HCT116 (cell line): ENCODE data around the gene ERAP2. TPM values are rescaled to one million over a fixed set of nuclear protein-coding genes. Genes with fewer than 3 reads are reported as not detected.

Experiments
- ATAC-seq: fragments of 200-7000 bp; cut with Tn5 transposase; 2 replicates; pipeline ENCODE4 v1.9.1; 2020; ENCODE audit warnings: mild to moderate bottlenecking, moderate library complexity
- BruUV-seq: library from RNA; stranded (reverse); fragments of 400-500 nt; replicated peaks from 2 replicates; lab custom pipeline; 2021; lab: Mats Ljungman, UMichigan
- CTCF ChIA-PET: fragments of 300-600 bp; sonication (Branson Sonifier 250); formaldehyde crosslinking; loops from one replicate; lab custom pipeline; 2021; ENCODE audit warnings: antibody characterized with exemption; lab: Charles Lee
- POLR2A ChIA-PET: fragments of 300-600, 350-600 bp; sonication (Branson Sonifier 250); formaldehyde crosslinking; loops from one replicate; lab custom pipeline; 2021; ENCODE audit warnings: antibody characterized with exemption; lab: Charles Lee
- RAD21 ChIA-PET, 2 experiments: fragments of 300-600 bp; sonication (Branson Sonifier 250); formaldehyde crosslinking; loops; one replicate each; lab custom pipeline; 2023; ENCODE audit warnings: low total read pairs in 2 of 2; ENCODE audit not compliant: uncharacterized antibody in 2 of 2, unreplicated experiment in 2 of 2, low non-redundant PET in 1 of 2; lab: Charles Lee
- DNase-seq: peaks from one replicate; pipeline ENCODE4 v3.0.0-alpha.2; 2010; ENCODE audit warnings: low read depth, low spot score
- H2AFZ ChIP-seq: fragments of 200-600 bp; shearing (Covaris generic), sonication (generic); 2 replicates; pipeline ENCODE4 v1.6.1; 2017; ENCODE audit warnings: low read depth, mixed run types, mixed read lengths, antibody characterized with exemption, low read length; ENCODE audit not compliant: poor library complexity, severe bottlenecking
- H3K27ac ChIP-seq: 2 replicates; pipeline ENCODE4 v1.5.1; 2012; ENCODE audit warnings: low read depth, low read length
- H3K27me3 ChIP-seq: fragments of 200-600 bp; sonication (generic); 2 replicates; pipeline ENCODE4 v1.6.1; 2016; ENCODE audit warnings: mixed run types, low read length, mixed read lengths; ENCODE audit not compliant: insufficient read depth
- H3K36me3 ChIP-seq, 2 experiments: fragments of 200-500 bp in 1 of 2; fragments of 200-600 bp in 1 of 2; sonication (Bioruptor generic) in 1 of 2; sonication (generic) in 1 of 2; 2 replicates each; pipeline versions ENCODE4 v1.5.1 to v1.6.1; 2014 to 2016; ENCODE audit warnings: low read length in 2 of 2, inconsistent platforms in 1 of 2, mixed read lengths in 1 of 2, mixed run types in 1 of 2; ENCODE audit not compliant: insufficient read depth in 2 of 2, control insufficient read depth in 1 of 2
- H3K4me1 ChIP-seq, 2 experiments: fragments of 200-600 bp in 1 of 2; sonication (generic) in 1 of 2; 2 replicates each; pipeline versions ENCODE4 v1.5.1 to v1.6.1; 2012 to 2017; ENCODE audit warnings: low read length in 2 of 2, inconsistent platforms in 1 of 2, mild to moderate bottlenecking in 1 of 2, mixed read lengths in 1 of 2, mixed run types in 1 of 2, moderate library complexity in 1 of 2; ENCODE audit not compliant: insufficient read depth in 2 of 2, control insufficient read depth in 1 of 2
- H3K4me2 ChIP-seq: fragments of 200-600 bp; sonication (generic); 2 replicates; pipeline ENCODE4 v1.6.1; 2017; ENCODE audit warnings: mixed run types, low read length, mixed read lengths
- H3K4me3 ChIP-seq, 2 experiments: fragments of 200-600 bp in 1 of 2; sonication (generic) in 1 of 2; replicated peaks in 1 of 2; 2 replicates each; pipeline ENCODE4 v1.5.1; 2011 to 2016; ENCODE audit warnings: low read length in 2 of 2, control low read depth in 1 of 2, low read depth in 1 of 2, mild to moderate bottlenecking in 1 of 2, mixed read lengths in 1 of 2, mixed run types in 1 of 2
- H3K79me2 ChIP-seq: fragments of 200-600 bp; sonication (generic); 2 replicates; pipeline ENCODE4 v1.6.1; 2017; ENCODE audit warnings: mild to moderate bottlenecking, mixed run types, low read length, moderate library complexity, mixed read lengths; ENCODE audit not compliant: insufficient read depth
- H3K9ac ChIP-seq: fragments of 200-600 bp; sonication (generic); 2 replicates; pipeline ENCODE4 v1.6.1; 2016; ENCODE audit warnings: low read length, mixed read lengths
- H3K9me2 ChIP-seq: fragments of 200-600 bp; sonication (generic), shearing (Covaris generic); 2 replicates; pipeline ENCODE4 v1.6.1; 2017; ENCODE audit warnings: mixed run types, mild to moderate bottlenecking, moderate library complexity; ENCODE audit not compliant: insufficient read depth
- H3K9me3 ChIP-seq, 2 experiments: fragments of 200-500 bp in 1 of 2; fragments of 200-600 bp in 1 of 2; sonication (Bioruptor generic) in 1 of 2; sonication (generic) in 1 of 2; 2 replicates each; pipeline ENCODE4 v1.6.1; 2014 to 2017; ENCODE audit warnings: low read length in 2 of 2, mixed read lengths in 2 of 2, inconsistent platforms in 1 of 2, low read depth in 1 of 2, mild to moderate bottlenecking in 1 of 2, mixed run types in 1 of 2, moderate library complexity in 1 of 2; ENCODE audit not compliant: control insufficient read depth in 1 of 2, insufficient read depth in 1 of 2
- H4K20me1 ChIP-seq: fragments of 200-600 bp; sonication (generic), shearing (Covaris generic); 2 replicates; pipeline ENCODE4 v1.6.1; 2017; ENCODE audit warnings: mixed run types, mild to moderate bottlenecking, moderate library complexity; ENCODE audit not compliant: insufficient read depth
- EGR1 ChIP-seq: IDR thresholded peaks from 2 replicates; pipeline ENCODE4 v1.6.1; 2012; ENCODE audit warnings: low read depth
- FOSL1 ChIP-seq: IDR thresholded peaks from 2 replicates; pipeline ENCODE4 v1.6.1; 2012; ENCODE audit warnings: low read depth
- JUND ChIP-seq: IDR thresholded peaks from 2 replicates; pipeline ENCODE4 v1.6.1; 2012
- POLR2A ChIP-seq: IDR thresholded peaks from 2 replicates; pipeline ENCODE4 v1.7.0; 2011; ENCODE audit warnings: borderline replicate concordance; ENCODE audit not compliant: insufficient read depth, insufficient read length; ENCODE audit errors: extremely low read depth
- YY1 ChIP-seq: IDR thresholded peaks from 2 replicates; pipeline ENCODE4 v1.6.1; 2011; ENCODE audit warnings: low read length, low read depth, moderate library complexity, mild to moderate bottlenecking; ENCODE audit not compliant: insufficient replicate concordance; ENCODE audit errors: extremely low read depth
- intact Hi-C: fragments of 100-400 bp; cut with micrococcal nuclease; formaldehyde crosslinking; loops from 2 replicates; pipeline ENCODE4 v1.10.0; 2022
- total RNA-seq: library from RNA; stranded (reverse); gene quantifications from one replicate; pipeline ENCODE4 v1.2.1, GENCODE V29; 2021; ENCODE audit not compliant: unreplicated experiment
- TF ChIP-seq, protein P1 (sequence below): IDR thresholded peaks from 2 replicates; pipeline ENCODE4 v1.6.1; 2011; ENCODE audit warnings: mild to moderate bottlenecking, low read length, moderate library complexity; ENCODE audit not compliant: insufficient replicate concordance; ENCODE audit errors: extremely low read depth
- TF ChIP-seq, protein P2 (sequence below): IDR thresholded peaks from 2 replicates; pipeline ENCODE4 v1.6.1; 2012

ERAP2 gene
- total RNA-seq, 1 experiment from 2014 or later = 2.2 TPM

DNA sequence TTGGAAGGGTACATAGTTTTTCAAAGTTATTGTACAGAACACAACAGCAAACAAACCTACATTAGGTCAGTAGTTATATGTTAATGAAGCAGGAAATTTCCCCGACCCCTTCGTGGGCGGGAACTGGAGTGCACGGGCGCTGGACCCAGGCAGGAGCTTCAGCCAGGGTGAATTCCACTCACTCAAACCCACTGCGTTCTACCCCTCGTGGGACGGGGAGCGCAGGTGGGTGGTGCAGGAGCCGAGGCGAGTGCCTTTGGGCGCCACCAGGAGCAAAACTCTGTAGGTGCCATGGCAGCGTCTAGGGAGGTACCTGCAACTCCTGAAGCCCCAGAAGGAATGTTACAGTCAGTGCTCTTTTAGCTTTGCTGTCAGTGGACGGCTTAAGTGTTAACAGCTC, 39.0 kb upstream of the ERAP2 start:
- Histone ChIP-seq H3K27ac (no peak overlapping the region), H3K9me2 (no peaks in the 10 kb centered on the region), H2AFZ (no peak overlapping the region), H3K4me3 (no peak overlapping the region), H3K4me1 (no peaks in the 10 kb centered on the region), H3K27me3 (no peaks in the 10 kb centered on the region), H3K9ac (no peak overlapping the region), H3K9me3 (no peaks in the 10 kb centered on the region), H3K79me2 (no peaks in the 10 kb centered on the region), H3K4me2 (no peak overlapping the region), H4K20me1 (no peaks in the 10 kb centered on the region), H3K36me3 (no peaks in the 10 kb centered on the region)
- TF ChIP-seq POLR2A (no peak), JUND (no peak), EGR1 (no peak), FOSL1 (no peak), YY1 (no peak)
- TF ChIP-seq, protein P1, sequence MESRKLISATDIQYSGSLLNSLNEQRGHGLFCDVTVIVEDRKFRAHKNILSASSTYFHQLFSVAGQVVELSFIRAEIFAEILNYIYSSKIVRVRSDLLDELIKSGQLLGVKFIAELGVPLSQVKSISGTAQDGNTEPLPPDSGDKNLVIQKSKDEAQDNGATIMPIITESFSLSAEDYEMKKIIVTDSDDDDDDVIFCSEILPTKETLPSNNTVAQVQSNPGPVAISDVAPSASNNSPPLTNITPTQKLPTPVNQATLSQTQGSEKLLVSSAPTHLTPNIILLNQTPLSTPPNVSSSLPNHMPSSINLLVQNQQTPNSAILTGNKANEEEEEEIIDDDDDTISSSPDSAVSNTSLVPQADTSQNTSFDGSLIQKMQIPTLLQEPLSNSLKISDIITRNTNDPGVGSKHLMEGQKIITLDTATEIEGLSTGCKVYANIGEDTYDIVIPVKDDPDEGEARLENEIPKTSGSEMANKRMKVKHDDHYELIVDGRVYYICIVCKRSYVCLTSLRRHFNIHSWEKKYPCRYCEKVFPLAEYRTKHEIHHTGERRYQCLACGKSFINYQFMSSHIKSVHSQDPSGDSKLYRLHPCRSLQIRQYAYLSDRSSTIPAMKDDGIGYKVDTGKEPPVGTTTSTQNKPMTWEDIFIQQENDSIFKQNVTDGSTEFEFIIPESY = no peak
- TF ChIP-seq, protein P2, sequence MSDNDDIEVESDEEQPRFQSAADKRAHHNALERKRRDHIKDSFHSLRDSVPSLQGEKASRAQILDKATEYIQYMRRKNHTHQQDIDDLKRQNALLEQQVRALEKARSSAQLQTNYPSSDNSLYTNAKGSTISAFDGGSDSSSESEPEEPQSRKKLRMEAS = no peak
- POLR2A ChIA-PET = no interaction called here
- intact Hi-C loops = no loop called here
- DNase-seq = no peak
- RAD21 ChIA-PET = no interaction called here
- BruUV-seq = no TSS peak
- no peak for ATAC-seq
- CTCF ChIA-PET = no interaction called here
